GM18870 (cell line): ENCODE data around the gene INPP5E.

Experiments used
- ATAC-seq: cut with Tn5 transposase; IDR thresholded peaks from one replicate; pipeline ENCODE4 v1.9.1; 2021; ENCODE audit warnings: moderate library complexity; ENCODE audit not compliant: unreplicated experiment

Gene INPP5E

DNA sequence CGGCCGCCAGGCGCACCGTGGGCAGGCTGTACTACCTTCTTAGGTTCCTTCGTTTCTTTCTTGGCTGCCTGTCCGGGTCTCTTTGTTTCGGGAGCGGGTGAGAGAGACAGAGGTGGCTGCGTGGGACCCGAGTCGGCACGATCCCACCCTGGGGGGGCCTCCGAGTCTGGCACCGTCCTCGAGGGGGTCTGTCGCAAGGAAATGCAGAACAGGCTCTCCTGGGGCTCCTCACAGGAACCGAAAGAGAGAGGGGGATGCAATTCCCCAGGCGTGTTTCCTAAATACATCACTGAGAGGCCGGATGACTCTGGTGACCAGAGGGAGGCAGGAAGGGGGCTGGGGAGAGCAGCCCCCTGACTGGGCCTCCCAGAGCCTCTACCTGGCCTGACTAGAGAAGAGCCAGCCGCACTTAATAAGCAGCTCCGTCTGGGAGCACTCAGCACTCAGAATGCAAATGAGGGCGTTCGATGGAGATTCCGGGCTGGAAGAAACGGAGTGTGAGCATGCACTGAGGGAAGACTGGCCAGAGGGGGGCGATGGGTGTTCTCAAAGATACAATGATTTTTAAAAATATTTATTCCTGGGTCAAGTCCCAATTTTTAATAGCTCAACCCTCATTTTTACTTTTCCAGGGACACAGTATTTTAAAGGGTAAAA, 11.7 kb upstream of the INPP5E start:
- no peak for ATAC-seq

DNA sequence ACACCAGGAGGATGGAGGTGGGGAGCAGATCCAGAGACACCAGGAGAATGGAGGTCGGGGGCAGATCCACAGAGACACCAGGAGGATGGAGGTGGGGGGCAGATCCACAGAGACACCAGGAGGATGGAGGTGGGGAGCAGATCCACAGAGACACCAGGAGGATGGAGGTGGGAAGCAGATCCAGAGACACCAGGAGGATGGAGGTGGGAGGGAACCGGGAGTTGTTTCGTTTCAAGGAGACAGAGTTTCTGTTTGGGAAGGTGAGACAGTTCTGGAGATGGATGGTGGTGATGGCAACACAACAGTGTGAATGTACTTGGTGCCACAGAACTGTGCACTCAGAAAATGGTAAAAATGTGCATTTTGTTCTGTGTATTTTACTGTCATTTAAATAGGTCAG, 9.0 kb upstream of the INPP5E start:
- no peak for ATAC-seq

GRCh38 chr9:136447173-136447778, 7.6 kb upstream of the INPP5E start:
- ATAC-seq, result no peak

- ATAC-seq, result no peak
Measured at GRCh38 chr9:136445799-136446198, 6.2 kb upstream of the INPP5E start.

DNA sequence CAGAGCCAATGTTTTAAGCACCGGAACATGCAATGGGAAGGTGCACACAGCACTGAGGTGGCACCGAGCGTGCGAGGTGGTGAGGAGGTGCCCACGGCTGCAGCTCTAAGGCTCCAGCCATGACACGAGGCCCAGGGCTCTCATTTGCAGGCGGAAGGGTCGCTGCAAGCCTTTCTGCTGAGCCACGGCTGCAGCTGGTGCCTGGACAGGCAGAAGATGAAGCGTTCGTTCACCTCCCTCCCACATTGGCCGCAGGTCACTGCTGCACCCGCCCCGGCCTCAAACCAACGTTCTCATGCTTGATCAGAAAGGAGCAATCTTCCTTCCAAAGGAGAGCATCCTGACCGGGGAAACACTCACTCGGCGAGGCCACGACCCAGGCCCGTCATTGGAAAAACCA, 4.5 kb upstream of the INPP5E start:
- ATAC-seq, result no peak

DNA sequence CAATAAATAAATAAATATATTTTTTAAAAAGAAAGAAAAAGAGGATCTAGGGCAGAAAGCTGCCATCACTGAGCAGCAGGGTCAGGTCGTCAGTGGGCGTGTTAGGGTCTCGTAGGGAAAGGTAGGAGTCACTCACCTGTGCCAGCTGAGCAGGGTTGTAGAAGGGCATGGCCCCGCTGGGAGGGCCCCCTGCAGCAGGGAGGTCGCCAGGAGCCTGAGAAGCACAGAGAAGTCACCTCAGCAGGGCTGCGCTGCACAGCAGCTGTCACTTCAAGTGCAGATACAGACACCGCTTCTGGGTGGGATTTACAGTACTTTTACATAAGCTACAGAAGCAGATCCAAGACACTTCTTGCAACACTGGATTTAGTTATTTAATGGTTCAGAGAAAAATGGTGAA, 4.0 kb upstream of the INPP5E start:
- ATAC-seq, result no peak

DNA sequence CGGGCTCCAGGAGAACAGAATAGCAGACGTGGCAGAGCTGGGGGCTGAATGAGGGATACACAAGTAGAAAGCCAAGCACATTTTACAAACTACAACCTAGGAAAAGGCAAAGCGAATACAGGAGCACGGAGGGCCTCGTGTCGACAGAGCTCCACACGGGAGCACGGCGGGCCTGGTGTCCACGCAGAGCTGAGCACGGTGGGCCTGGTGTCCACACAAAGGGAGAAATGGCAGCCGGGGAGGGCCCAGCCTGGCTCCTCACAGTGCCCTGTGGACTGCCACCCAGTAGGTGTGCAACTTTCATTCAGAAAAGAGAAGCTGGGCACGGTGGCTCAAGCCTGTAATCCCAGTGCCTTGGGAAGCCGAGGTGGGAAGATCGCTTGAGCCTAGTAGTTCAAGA, 3.4 kb upstream of the INPP5E start:
- no peak for ATAC-seq

GRCh38 chr9:136442265-136442664, 2.6 kb upstream of the INPP5E start:
- ATAC-seq, result no peak

DNA sequence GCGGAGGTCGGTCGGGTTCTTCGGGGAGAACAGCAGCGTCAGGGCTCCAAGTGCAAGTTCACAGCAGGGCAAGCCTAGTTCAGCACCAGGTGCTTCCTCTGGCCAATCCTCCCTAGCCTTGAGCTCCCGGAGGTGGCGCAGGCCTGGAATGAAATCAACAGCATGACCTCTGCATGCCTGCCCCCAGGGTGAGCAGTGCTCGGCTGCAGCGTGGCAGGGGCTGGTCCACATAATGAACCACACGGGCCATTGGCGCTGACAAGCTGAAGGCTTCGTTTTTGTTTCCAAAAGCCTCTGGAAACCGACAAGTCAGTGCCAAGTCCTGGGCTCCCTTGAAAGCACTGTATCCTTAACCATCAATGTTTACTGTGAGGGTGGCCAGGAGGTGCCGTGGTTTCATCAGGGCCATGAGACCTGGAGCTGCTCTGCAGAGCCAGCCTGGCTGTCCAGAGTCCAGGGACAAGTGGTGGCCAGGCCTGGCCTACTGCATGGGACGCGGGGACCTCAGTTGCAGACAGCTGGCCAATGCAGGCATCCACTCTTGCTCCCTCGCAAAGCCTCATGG, 2.1 kb upstream of the INPP5E start:
- ATAC-seq, result no peak

- no peak for ATAC-seq
Measured at GRCh38 chr9:136441191-136441680, 1.6 kb upstream of the INPP5E start.

- ATAC-seq, result no peak
Measured at GRCh38 chr9:136438548-136439480, 831 bp downstream of the INPP5E start.

GRCh38 chr9:136437839-136438547, 1.7 kb downstream of the INPP5E start:
- ATAC-seq, result no peak

DNA sequence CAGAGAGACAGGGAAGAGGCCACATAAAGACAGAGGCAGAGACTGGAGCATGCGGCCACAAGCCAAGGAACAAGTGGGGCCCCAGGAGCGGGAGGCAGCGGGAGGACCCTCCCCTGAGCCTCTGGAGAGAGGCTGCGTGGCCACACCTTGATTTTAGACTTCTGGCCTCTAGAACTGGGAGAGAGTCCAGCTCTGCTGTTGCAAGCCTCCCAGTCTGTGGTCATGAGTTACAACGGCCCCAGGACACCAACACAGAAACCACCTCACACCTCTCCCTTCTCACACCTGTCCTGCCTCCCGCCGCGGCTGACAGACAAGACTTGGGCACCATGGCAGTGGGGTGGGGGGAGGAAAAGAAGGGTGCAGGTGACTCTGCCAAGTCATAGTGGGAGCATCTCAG, 2.2 kb downstream of the INPP5E start:
- ATAC-seq, result no peak

DNA sequence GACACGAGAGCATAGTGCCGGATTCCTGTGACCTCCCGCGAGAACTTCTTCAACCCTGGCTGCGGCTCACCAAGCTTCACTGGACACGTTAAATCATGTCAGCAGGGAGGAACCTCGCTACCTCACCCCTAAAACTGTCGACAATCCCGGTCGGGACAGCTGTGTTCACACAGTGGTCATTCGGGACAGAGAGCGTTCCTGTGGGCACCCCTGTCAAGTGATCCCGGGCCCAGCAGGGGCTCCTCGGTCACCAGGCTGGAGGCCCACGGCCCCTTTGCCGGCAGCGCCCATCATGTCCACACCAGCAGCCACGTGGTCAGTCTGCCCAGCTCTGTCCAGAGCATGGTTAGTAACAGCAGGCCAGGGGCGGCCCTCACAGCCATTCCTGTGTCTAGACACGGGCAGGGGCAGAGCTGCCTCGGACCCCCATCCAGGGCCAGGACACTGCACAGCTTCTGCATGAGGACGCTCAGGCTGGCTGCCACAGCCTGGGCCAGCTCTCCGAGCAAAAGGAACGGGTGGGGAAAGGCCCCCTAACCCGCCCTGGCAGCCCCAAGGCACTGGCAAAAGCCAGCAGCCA, 3.5 kb downstream of the INPP5E start:
- no peak for ATAC-seq

- no peak for ATAC-seq
Measured at GRCh38 chr9:136434580-136435169, 5.0 kb downstream of the INPP5E start.

GRCh38 chr9:136433849-136434579, 5.6 kb downstream of the INPP5E start:
- ATAC-seq, result no peak

GRCh38 chr9:136433043-136433715, 6.5 kb downstream of the INPP5E start:
- ATAC-seq, result no peak

DNA sequence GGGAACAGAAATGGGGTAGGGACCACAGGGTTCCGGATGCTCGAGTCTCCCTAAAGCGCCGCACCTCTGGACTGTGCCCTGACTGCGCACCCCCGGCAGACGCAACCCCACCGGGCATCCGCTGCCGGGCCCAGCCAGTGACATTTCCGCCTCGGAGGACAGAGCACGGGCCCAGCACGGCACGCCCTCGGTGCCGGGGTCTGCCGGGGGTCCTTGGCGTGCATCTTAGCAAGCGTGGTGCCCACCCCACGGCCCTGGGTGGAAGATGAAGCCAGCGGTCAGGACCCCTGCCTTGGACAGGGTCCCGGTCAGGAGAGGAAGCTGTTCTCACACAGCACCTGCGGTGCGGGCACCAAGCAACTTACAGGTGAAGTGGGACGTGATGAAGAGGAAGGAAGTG, 7.1 kb downstream of the INPP5E start:
- ATAC-seq, result no peak
